HCT116 (cell line): ENCODE results near the gene MAS1. TPM values are rescaled to one million over a fixed set of nuclear protein-coding genes. Genes with fewer than 3 reads are reported as not detected.

ENCODE experiments used
- ATAC-seq: fragments of 200-7000 bp; cut with Tn5 transposase; 2 replicates; pipeline ENCODE4 v1.9.1; 2020; ENCODE audit warnings: mild to moderate bottlenecking, moderate library complexity
- BruUV-seq: library from RNA; stranded (reverse); fragments of 400-500 nt; replicated peaks from 2 replicates; lab custom pipeline; 2021; lab: Mats Ljungman, UMichigan
- CTCF ChIA-PET: fragments of 300-600 bp; sonication (Branson Sonifier 250); formaldehyde crosslinking; loops from one replicate; lab custom pipeline; 2021; ENCODE audit warnings: antibody characterized with exemption; lab: Charles Lee
- POLR2A ChIA-PET: fragments of 300-600, 350-600 bp; sonication (Branson Sonifier 250); formaldehyde crosslinking; loops from one replicate; lab custom pipeline; 2021; ENCODE audit warnings: antibody characterized with exemption; lab: Charles Lee
- RAD21 ChIA-PET, 2 experiments: fragments of 300-600 bp; sonication (Branson Sonifier 250); formaldehyde crosslinking; loops; one replicate each; lab custom pipeline; 2023; ENCODE audit warnings: low total read pairs in 2 of 2; ENCODE audit not compliant: uncharacterized antibody in 2 of 2, unreplicated experiment in 2 of 2, low non-redundant PET in 1 of 2; lab: Charles Lee
- DNase-seq: peaks from one replicate; pipeline ENCODE4 v3.0.0-alpha.2; 2010; ENCODE audit warnings: low read depth, low spot score
- H2AFZ ChIP-seq: fragments of 200-600 bp; shearing (Covaris generic), sonication (generic); 2 replicates; pipeline ENCODE4 v1.6.1; 2017; ENCODE audit warnings: low read depth, mixed run types, mixed read lengths, antibody characterized with exemption, low read length; ENCODE audit not compliant: poor library complexity, severe bottlenecking
- H3K27ac ChIP-seq: 2 replicates; pipeline ENCODE4 v1.5.1; 2012; ENCODE audit warnings: low read depth, low read length
- H3K27me3 ChIP-seq: fragments of 200-600 bp; sonication (generic); 2 replicates; pipeline ENCODE4 v1.6.1; 2016; ENCODE audit warnings: mixed run types, low read length, mixed read lengths; ENCODE audit not compliant: insufficient read depth
- H3K36me3 ChIP-seq, 2 experiments: fragments of 200-500 bp in 1 of 2; fragments of 200-600 bp in 1 of 2; sonication (Bioruptor generic) in 1 of 2; sonication (generic) in 1 of 2; 2 replicates each; pipeline versions ENCODE4 v1.5.1 to v1.6.1; 2014 to 2016; ENCODE audit warnings: low read length in 2 of 2, inconsistent platforms in 1 of 2, mixed read lengths in 1 of 2, mixed run types in 1 of 2; ENCODE audit not compliant: insufficient read depth in 2 of 2, control insufficient read depth in 1 of 2
- H3K4me1 ChIP-seq, 2 experiments: fragments of 200-600 bp in 1 of 2; sonication (generic) in 1 of 2; 2 replicates each; pipeline versions ENCODE4 v1.5.1 to v1.6.1; 2012 to 2017; ENCODE audit warnings: low read length in 2 of 2, inconsistent platforms in 1 of 2, mild to moderate bottlenecking in 1 of 2, mixed read lengths in 1 of 2, mixed run types in 1 of 2, moderate library complexity in 1 of 2; ENCODE audit not compliant: insufficient read depth in 2 of 2, control insufficient read depth in 1 of 2
- H3K4me2 ChIP-seq: fragments of 200-600 bp; sonication (generic); 2 replicates; pipeline ENCODE4 v1.6.1; 2017; ENCODE audit warnings: mixed run types, low read length, mixed read lengths
- H3K4me3 ChIP-seq, 2 experiments: fragments of 200-600 bp in 1 of 2; sonication (generic) in 1 of 2; replicated peaks in 1 of 2; 2 replicates each; pipeline ENCODE4 v1.5.1; 2011 to 2016; ENCODE audit warnings: low read length in 2 of 2, control low read depth in 1 of 2, low read depth in 1 of 2, mild to moderate bottlenecking in 1 of 2, mixed read lengths in 1 of 2, mixed run types in 1 of 2
- H3K79me2 ChIP-seq: fragments of 200-600 bp; sonication (generic); 2 replicates; pipeline ENCODE4 v1.6.1; 2017; ENCODE audit warnings: mild to moderate bottlenecking, mixed run types, low read length, moderate library complexity, mixed read lengths; ENCODE audit not compliant: insufficient read depth
- H3K9ac ChIP-seq: fragments of 200-600 bp; sonication (generic); 2 replicates; pipeline ENCODE4 v1.6.1; 2016; ENCODE audit warnings: low read length, mixed read lengths
- H3K9me2 ChIP-seq: fragments of 200-600 bp; sonication (generic), shearing (Covaris generic); 2 replicates; pipeline ENCODE4 v1.6.1; 2017; ENCODE audit warnings: mixed run types, mild to moderate bottlenecking, moderate library complexity; ENCODE audit not compliant: insufficient read depth
- H3K9me3 ChIP-seq, 2 experiments: fragments of 200-500 bp in 1 of 2; fragments of 200-600 bp in 1 of 2; sonication (Bioruptor generic) in 1 of 2; sonication (generic) in 1 of 2; 2 replicates each; pipeline ENCODE4 v1.6.1; 2014 to 2017; ENCODE audit warnings: low read length in 2 of 2, mixed read lengths in 2 of 2, inconsistent platforms in 1 of 2, low read depth in 1 of 2, mild to moderate bottlenecking in 1 of 2, mixed run types in 1 of 2, moderate library complexity in 1 of 2; ENCODE audit not compliant: control insufficient read depth in 1 of 2, insufficient read depth in 1 of 2
- H4K20me1 ChIP-seq: fragments of 200-600 bp; sonication (generic), shearing (Covaris generic); 2 replicates; pipeline ENCODE4 v1.6.1; 2017; ENCODE audit warnings: mixed run types, mild to moderate bottlenecking, moderate library complexity; ENCODE audit not compliant: insufficient read depth
- CBX3 ChIP-seq: IDR thresholded peaks from 2 replicates; pipeline ENCODE4 v1.6.1; 2012; ENCODE audit warnings: low read depth
- CEBPB ChIP-seq: IDR thresholded peaks from 2 replicates; pipeline ENCODE4 v1.6.1; 2012; ENCODE audit warnings: low read depth
- EGR1 ChIP-seq: IDR thresholded peaks from 2 replicates; pipeline ENCODE4 v1.6.1; 2012; ENCODE audit warnings: low read depth
- EZH2 ChIP-seq: fragments of 200-600 bp; sonication (generic); IDR thresholded peaks from 2 replicates; pipeline ENCODE4 v1.6.1; 2017; ENCODE audit warnings: antibody characterized with exemption, mixed run types
- EZH2phosphoT487 ChIP-seq: fragments of 200-600 bp; IDR thresholded peaks from 2 replicates; pipeline ENCODE4 v1.6.1; 2018; ENCODE audit warnings: antibody characterized with exemption, borderline replicate concordance
- JUND ChIP-seq: IDR thresholded peaks from 2 replicates; pipeline ENCODE4 v1.6.1; 2012
- POLR2A ChIP-seq: IDR thresholded peaks from 2 replicates; pipeline ENCODE4 v1.7.0; 2011; ENCODE audit warnings: borderline replicate concordance; ENCODE audit not compliant: insufficient read depth, insufficient read length; ENCODE audit errors: extremely low read depth
- POLR2AphosphoS5 ChIP-seq: IDR thresholded peaks from 2 replicates; pipeline ENCODE4 v1.6.1; 2011; ENCODE audit warnings: mild to moderate bottlenecking, low read depth, low read length, moderate library complexity
- RAD21 ChIP-seq: IDR thresholded peaks from 2 replicates; pipeline ENCODE4 v1.6.1; 2012; ENCODE audit warnings: low read depth, mild to moderate bottlenecking
- REST ChIP-seq: IDR thresholded peaks from 2 replicates; pipeline ENCODE4 v1.6.1; 2012; ENCODE audit warnings: low read depth
- SIN3A ChIP-seq: IDR thresholded peaks from 2 replicates; pipeline ENCODE4 v1.6.1; 2012; ENCODE audit warnings: low read depth
- SP1 ChIP-seq: IDR thresholded peaks from 2 replicates; pipeline ENCODE4 v1.6.1; 2012; ENCODE audit warnings: low read depth
- TCF7L2 ChIP-seq: IDR thresholded peaks from 2 replicates; pipeline ENCODE4 v1.7.0; 2011; ENCODE audit warnings: borderline replicate concordance, inconsistent platforms; ENCODE audit not compliant: insufficient read depth, insufficient read length; ENCODE audit errors: extremely low read depth
- YY1 ChIP-seq: IDR thresholded peaks from 2 replicates; pipeline ENCODE4 v1.6.1; 2011; ENCODE audit warnings: low read length, low read depth, moderate library complexity, mild to moderate bottlenecking; ENCODE audit not compliant: insufficient replicate concordance; ENCODE audit errors: extremely low read depth
- ZBTB33 ChIP-seq: IDR thresholded peaks from 2 replicates; pipeline ENCODE4 v1.6.1; 2011; ENCODE audit warnings: mild to moderate bottlenecking, low read length, moderate library complexity; ENCODE audit not compliant: insufficient replicate concordance; ENCODE audit errors: extremely low read depth
- ZFX ChIP-seq: fragments of 450-650 bp; IDR thresholded peaks from 2 replicates; pipeline ENCODE4 v1.6.1; 2017
- ZNF274 ChIP-seq: fragments of 200-500 bp; sonication (Bioruptor generic); IDR thresholded peaks from 2 replicates; pipeline ENCODE4 v1.6.1; 2014; ENCODE audit warnings: mild to moderate bottlenecking, low read depth, low read length, inconsistent platforms
- intact Hi-C: fragments of 100-400 bp; cut with micrococcal nuclease; formaldehyde crosslinking; loops from 2 replicates; pipeline ENCODE4 v1.10.0; 2022
- total RNA-seq: library from RNA; stranded (reverse); gene quantifications from one replicate; pipeline ENCODE4 v1.2.1, GENCODE V29; 2021; ENCODE audit not compliant: unreplicated experiment

MAS1 gene
- total RNA-seq, 1 experiment from 2014 or later = not detected

GRCh38 chr6:159931846-159932245 is 41.1 kb downstream of the MAS1 start:
- no peak overlapping the region for H3K4me3 ChIP-seq
- intact Hi-C loops = no loop called here
- POLR2A ChIA-PET = no interaction called here
- no peaks in the 10 kb centered on the region for H3K9me3 ChIP-seq
- no peak overlapping the region for H3K27ac ChIP-seq
- no peaks in the 10 kb centered on the region for H3K4me1 ChIP-seq
- TF ChIP-seq SIN3A (no peak), REST (no peak), SP1 (no peak), POLR2AphosphoS5 (no peak)
- RAD21 ChIA-PET = no interaction called here
- no TSS peak for BruUV-seq
- H3K27me3 ChIP-seq = peaks cover 4% of the 10 kb centered on the region; the same call in 1 of the 2 replicates
- H3K79me2 ChIP-seq = no peaks in the 10 kb centered on the region
- no peaks in the 10 kb centered on the region for H4K20me1 ChIP-seq
- no peaks in the 10 kb centered on the region for H3K36me3 ChIP-seq
- no peak overlapping the region for H3K4me2 ChIP-seq
- CTCF ChIA-PET = no interaction called here
- no peak overlapping the region for H2AFZ ChIP-seq
- H3K9ac ChIP-seq = no peak overlapping the region
- DNase-seq (no peak), ATAC-seq (no peak)
- no peaks in the 10 kb centered on the region for H3K9me2 ChIP-seq

GRCh38 chr6:159933077-159933476 is 42.3 kb downstream of the MAS1 start:
- no peak for DNase-seq
- TF ChIP-seq POLR2A (no peak), EZH2phosphoT487 (no peak), POLR2AphosphoS5 (no peak), ZNF274 (no peak), CEBPB (no peak), RAD21 (no peak), SIN3A (no peak), EGR1 (no peak), SP1 (no peak), YY1 (no peak), ZBTB33 (no peak), TCF7L2 (no peak), EZH2 (no peak), JUND (no peak), ZFX (no peak), CBX3 (no peak)

More at GRCh38 chr6:159933077-159933476, 42.3 kb downstream of the MAS1 start:
- intact Hi-C loops = no loop called here
- H3K27ac ChIP-seq = no peak overlapping the region
- ChIA-PET CTCF (interaction anchor here (0.7 kb wide), 1 partner anchor 299 kb away, joined by 3 read pairs; no protein-coding TSS in a partner anchor), POLR2A (no interaction called here), RAD21 (no interaction called here)
- H3K36me3 ChIP-seq = no peaks in the 10 kb centered on the region
- no peaks in the 10 kb centered on the region for H4K20me1 ChIP-seq
- no peak overlapping the region for H2AFZ ChIP-seq
- BruUV-seq = no TSS peak
- H3K79me2 ChIP-seq = no peaks in the 10 kb centered on the region
- no peak for ATAC-seq
- H3K4me3 ChIP-seq = no peak overlapping the region
- H3K9me3 ChIP-seq = no peaks in the 10 kb centered on the region
- no peak overlapping the region for H3K4me2 ChIP-seq
- peaks cover 4% of the 10 kb centered on the region; the same call in 1 of the 2 replicates for H3K27me3 ChIP-seq
- no peaks in the 10 kb centered on the region for H3K4me1 ChIP-seq
- no peaks in the 10 kb centered on the region for H3K9me2 ChIP-seq
- H3K9ac ChIP-seq = no peak overlapping the region
